Fibroblast of peridontal ligament (primary cell): ENCODE measurements around the gene LIMK2.
"Not testable (repeated sequence)": the region's sequence is repeated elsewhere in the genome, so short reads cannot be mapped to it uniquely, and the experiment has no call there.

Experiments
- DNase-seq: peaks from one replicate; pipeline ENCODE4 v3.0.0-alpha.2; 2010; ENCODE audit errors: extremely low read depth

LIMK2 gene

DNA sequence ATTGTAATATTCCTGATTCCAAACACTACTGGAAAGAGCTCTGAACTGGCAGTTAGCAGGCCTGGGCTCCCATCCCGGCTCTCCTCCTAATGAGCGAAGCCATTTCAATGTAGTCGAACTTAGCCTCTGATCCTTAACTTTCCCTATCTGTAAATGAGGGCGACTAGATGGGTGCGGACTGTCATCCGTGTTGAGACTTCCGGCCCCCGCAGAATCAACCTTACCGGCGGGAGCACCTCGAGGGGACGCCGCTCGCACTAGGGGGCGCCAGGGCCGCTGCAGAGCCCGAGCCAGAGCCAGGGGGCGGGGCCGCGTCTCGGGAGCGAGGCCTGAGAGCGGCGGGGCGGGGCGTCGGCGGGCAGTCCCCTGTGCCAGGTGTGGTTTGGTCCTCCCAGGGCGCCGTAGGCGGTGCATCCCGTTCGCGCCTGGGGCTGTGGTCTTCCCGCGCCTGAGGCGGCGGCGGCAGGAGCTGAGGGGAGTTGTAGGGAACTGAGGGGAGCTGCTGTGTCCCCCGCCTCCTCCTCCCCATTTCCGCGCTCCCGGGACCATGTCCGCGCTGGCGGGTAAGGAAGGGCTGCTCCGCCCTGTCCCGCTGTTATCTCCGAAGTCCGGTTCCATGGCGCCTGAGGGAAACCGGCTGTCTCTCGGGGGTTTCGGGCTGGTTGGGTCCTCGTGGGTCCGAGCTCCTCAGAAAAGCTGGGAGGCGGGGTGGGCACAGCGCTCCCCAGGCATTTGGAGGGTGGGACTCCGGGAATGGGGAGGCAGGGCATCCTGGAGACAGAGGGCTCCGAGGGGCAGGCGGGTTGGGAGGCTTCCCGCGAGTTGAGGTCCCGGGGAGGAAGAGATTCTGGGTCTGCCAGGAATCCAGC lies at the start of gene LIMK2:
Gene LIMK2, plus strand, starts transcription at position 437 of the 869 bp plus-strand sequence. Its CDS starts 111 bp downstream, at position 548.
- peak; percentile 62 for DNase-seq

DNA sequence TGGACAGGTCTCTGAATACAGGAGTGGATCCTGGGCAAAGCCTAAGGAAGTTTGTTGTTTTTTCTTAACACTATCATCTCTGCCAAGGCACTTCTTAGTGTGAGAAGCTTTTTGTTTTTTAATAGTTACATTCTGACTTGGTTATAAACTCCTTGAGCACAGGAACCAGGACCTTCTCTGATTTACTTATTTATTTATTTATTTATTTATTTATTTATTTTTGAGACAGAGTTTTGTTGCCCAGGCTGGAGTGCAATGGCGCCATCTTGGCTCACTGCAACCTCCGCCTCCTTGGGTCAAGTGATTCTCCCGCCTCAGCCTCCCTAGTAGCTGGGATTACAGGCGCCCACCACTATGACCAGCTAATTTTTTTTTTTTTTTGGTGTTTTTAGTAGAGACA lies 41.1 kb upstream of the LIMK2 start:
- no peak for DNase-seq

DNA sequence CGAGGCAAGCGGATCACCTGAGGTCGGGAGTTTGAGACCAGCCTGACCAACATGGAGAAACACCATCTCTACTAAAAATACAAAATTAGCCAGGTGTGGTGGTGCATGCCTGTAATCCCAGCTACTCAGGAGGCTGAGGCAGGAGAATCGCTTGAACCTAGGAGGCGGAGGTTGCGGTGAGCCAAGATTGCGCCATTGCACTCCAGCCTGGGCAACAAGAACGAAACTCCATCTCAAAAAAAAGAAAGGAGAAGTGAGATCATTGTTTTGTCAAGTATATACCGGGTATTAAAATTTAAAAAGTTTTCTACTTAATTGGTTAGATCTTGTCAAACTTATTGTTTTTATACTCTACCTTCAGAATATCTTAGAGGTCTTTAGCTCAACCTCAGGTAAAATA lies 40.4 kb upstream of the LIMK2 start:
- not testable (repeated sequence) for DNase-seq

DNA sequence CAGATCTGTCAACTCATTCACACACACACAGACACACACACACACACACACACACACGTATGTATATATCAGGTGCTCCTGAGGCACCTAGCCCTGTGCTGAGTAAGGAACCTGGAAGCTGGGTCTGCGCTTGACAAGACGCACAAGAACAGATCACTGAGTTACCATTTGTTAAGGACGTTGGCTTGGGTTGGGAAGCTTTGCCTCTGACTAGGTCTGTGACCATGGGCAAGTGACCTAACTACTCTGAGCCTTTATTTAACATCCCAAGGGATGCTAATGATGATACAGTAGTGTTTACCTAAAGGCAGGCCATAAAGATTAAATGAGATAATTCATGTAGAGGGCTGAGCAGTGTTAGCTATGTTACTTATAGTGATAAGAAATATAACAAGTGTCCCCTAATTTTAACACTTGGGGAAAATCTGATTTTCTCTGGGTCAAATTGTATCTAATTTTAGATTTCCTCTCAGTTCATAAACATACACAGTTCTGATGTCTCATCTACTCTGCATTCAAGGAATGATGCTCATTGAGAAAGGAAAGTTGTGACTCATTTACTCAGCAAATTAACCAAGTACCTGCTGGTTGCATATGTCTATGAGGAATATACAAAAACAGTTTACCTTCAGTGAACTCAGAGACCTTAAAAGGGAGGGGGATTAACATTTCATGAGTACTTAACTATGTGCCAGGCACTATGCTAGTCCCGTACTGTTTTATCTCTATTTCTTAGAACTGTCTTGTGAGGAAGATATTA lies 38.5 kb upstream of the LIMK2 start:
- peak; percentile 90 for DNase-seq

DNA sequence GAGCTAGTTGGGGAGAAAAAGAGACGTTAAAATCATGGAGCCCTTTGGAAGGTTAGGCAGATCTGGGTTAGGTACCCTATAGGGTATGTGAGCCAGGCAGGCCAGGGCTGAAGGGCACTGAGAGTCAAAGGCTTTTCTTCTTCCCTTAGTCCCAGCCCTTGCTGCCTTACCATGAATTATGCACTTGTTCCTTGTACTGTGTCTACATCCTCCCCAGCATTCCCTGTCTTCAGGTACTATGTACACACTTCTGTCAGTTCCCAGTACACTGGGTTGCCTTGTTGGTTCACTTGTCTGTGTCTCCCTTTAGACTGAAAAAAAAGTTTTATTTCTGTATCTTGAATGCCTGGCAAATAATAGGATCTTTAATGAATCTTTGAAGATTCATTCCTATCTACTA lies 35.2 kb upstream of the LIMK2 start:
- no peak for DNase-seq

DNA sequence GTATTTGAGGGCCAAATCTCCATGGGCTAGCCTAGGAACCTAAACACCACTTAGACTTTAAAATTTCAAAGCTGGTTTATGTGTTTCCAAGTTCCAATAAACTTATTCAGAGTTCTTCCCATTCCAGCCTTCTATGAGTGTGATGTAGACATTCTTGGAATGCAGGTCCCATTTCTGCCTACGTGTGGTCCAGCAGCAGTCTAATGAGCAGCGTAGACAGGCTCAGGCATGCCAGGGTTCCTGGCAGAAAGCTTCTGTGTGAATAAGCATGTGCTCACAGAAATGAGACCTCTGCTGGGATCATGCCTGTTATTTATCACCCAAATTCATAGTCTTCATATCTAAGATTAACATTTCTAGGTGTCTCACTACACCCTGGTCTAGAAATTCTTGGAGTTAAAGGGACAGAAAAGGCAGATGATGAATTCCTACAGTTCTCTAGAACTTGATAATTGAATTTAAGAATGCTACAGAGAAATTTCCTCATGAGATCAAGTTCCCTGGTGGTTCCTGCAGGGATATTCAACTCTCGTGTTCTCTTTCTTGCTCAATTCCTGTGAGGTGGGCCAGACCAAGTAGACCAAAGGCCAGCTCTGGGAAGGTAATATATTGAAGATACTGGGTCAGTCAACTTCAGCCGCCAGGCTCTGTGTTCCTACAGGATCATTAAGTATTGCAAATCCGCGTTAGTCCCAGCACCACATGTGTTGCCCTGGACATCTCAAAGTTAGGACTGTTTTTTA lies 34.5 kb upstream of the LIMK2 start:
- DNase-seq: peak; percentile 94

DNA sequence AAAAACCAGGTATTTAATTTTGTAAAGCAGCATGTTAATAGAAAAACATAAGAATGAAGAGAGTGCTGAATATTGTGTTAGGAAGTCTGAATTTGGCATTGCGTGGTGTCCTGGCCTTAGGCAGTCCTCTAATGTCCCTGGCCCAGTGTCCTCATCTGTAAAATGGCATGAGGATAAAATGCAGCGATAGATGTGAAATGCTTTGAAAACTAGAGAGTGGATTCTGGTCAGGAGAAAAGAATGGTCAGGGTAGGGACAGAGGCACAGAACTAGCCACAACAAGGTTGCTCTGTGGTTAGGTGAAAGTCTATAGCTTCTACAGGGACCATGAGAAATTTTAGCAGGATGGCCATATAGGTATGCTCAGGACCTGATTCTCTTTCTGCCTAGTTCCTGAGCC lies 33.2 kb upstream of the LIMK2 start:
- no peak for DNase-seq

DNA sequence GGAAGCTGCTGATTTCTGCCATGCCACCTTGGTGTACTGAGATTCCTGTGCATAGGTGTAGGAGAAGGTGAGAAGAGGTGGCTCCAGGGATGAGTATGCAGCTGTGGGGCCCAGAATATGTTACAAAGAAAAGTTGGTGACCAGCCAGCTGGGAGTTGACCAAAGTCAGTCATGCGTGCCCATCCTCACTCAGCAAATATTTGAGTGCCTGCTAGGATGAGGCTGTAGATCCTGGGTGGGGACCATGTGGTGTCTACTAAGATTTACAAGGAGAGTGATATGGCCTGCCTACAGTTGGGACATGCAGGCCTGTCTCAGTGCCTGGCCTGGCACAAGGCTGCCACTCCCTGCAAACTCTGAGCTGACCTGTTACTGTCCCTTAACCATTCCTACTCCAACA lies 32.8 kb upstream of the LIMK2 start:
- DNase-seq: peak; percentile 73

DNA sequence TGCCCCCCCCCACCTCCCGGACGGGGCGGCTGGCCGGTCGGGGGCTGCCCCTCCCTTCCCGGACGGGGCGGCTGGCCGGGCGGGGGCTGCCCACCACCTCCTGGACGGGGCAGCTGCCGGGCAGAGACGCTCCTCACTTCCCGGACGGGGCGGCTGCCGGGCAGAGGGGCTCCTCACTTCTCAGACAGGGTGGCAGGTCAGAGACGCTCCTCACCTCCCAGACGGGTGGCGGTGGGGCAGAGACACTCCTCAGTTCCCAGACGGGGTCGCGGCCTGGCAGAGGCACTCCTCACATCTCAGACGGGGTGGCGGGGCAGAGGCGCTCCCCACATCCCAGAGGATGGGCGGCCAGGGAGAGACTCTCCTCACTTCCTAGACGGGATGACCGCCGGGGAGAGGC lies 28.1 kb upstream of the LIMK2 start:
- DNase-seq: no peak

DNA sequence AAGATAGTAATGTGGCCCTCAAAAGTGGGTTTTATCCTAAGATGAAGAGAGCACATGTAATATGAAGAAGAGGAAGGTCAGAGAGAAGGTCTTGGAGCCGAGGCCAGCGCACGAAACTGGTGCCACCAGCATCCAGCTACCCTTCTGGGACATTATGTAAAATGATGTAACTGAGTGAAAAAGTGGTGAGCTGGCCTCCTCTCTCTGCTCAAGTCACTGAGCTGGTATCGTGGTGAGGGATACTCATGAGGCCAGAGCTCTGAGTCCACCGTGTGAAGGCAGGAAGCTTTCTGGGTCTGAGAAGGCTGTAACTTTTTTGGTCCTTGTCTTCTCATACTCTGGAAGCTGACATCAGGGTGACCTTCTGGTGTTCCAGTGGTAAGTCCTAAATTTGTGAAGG lies 27.0 kb upstream of the LIMK2 start:
- DNase-seq: peak; percentile 39

DNA sequence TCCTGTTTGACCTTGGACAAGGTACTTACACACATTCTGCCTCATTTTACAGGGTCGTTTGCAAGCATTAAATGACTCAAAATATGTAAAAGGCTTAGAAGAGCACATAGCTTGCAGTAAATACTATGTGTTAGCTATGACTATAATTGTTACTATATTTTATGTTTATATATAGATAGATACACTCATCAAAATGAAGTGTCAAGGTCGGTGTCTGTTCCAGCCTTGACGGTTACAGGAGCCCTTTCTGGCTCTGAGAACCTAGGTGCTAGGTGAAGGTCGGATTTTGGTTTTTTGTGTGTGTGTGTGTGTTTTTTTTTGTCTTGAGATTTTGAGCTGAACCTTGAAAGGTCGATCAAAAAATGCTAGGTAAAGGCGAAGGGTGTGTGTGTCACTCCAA lies 24.5 kb upstream of the LIMK2 start:
- DNase-seq: no peak

DNA sequence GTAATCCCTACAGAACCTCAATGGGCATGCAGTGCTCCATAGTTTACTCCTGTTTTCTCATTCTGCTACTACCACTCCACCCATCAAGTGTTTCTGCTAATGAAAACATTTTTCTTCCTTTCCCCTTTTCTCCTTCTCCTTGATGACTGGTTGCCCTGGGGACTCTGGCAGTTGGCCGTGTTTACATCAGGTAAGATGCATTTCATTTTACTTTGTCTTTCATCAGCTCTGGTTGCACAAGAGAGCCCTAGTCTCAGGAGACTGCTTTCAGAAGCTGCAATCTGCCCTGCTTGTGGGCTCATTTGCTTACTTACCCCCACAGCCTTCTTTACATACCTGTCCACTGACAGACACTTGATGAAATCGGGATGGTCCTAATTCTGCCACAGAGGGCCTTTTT lies 19.6 kb upstream of the LIMK2 start:
- peak; percentile 58 for DNase-seq

DNA sequence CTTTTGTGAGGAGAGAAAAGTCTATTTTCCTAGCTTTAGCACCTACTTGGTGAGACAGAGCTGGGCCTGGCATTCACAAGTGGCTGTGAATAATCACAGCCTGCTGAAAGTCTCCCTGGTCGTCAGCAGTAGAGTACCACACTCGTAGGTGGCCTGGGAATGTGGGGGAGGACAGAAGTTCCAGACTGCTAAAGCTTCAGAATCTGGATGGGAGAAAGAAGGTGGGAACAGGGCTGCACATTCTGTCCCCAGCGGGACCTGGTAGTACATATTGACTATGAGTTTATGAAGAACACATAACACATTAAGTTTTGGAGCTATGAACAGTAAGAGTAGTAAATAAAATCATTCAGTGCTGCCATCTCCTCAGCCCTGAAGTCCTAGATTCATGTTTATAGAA lies 19.0 kb upstream of the LIMK2 start:
- no peak for DNase-seq

DNA sequence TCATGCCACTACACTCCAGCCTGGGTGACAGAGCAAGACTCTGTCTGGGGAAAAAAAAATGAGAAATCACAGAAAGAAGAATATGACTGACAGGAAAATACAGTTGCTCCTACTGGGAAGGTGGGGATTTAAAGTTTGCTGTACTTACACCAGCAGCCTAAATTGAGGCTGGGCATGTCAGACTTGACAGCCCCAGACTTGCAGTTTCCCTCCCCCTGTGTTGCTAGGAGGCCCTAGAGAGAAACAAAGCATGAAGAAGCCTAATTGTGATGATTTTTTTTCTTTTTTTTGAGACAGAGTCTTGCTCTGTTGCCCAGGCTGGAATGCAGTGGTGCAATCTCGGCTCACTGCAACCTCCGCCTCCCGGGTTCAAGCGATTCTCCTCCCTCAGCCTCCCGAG lies 17.4 kb upstream of the LIMK2 start:
- DNase-seq: not testable (repeated sequence)

DNA sequence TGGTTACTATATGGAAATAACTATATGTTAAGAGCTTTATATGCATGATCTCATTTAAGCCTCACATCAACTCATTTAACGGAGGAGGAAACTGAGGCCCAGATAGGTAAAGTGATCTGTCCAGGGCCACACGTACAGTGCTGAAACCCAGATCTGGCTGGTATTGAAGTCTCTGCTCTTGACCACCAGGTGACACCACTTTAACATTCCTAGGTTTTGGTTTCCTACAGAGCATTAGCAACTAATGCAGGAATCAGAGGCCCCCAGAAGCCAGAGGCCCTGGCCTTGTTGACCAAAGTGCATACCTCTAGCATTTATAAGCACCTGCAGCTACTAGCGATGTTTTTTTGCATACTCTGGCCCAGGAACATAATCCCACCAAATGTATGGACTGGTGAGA lies 12.9 kb upstream of the LIMK2 start:
- DNase-seq: no peak

DNA sequence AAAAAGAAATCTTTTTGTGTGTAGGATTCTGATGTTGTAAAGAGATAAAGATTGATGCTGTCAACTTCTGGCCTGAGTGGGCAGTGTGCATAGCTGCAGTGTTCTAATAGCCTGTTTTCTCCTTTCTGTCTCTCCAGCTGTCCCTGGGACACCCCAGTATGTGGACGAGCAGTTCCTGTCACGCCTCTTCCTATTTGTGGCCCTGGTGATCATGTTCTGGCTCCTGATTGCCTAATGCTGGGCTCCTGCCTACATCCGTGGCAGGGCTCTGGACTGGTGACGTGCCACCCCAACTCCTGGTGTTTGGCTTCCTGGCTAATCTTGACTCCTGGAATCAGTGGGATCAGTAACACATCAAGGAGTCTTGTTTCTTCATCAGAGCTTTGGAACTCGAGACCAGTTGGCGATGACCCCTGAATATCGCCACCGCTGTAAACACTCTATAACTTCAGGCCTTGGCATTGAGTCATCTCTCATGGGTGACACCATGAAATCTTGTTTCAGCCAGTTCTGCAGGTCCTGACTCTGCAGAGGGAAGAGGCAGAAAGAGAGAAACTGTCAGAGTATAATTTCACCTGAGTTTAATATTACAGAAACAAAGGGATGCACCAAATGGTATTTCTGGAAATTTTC lies 7.6 kb upstream of the LIMK2 start:
- not testable (repeated sequence) for DNase-seq

DNA sequence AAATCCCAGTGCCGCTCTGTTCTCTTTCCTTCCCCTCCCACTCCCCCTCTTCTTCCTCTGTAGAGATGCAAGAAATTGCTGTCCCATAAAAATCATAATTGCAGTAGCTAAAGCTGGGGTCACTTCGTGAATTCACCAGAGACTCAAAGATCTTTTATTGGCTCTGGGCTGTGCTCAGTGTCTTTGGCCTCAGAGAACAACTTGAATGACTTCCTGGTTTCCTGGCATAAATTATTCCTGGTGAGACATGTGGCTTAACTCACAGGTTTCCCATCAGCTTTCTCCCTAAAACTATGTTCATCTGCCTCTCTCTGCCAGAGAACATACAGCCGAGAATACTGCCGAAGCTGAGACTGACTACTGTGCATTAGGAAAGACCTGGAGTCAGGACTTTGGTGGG lies 7.0 kb upstream of the LIMK2 start:
- not testable (repeated sequence) for DNase-seq

DNA sequence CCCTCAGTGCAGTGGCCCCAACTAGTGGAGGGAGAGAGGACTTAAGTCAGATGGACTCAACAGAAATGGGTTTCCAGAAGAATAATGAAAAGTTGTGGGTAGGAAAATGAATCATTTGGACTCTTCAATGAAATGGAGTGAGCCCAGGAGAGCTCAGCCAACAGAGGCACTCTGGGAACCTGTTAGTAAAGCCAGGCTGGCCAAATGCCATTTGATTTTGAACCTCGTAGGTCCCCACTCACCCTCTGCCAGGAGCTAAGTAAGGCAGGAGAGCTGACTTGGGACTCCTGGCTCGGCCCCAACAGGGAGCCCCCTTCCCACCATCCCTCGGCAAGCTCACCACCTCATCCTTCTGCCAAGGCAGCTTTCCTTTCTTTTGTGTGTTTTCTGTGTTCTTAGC lies 5.6 kb upstream of the LIMK2 start:
- DNase-seq: not testable (repeated sequence)

DNA sequence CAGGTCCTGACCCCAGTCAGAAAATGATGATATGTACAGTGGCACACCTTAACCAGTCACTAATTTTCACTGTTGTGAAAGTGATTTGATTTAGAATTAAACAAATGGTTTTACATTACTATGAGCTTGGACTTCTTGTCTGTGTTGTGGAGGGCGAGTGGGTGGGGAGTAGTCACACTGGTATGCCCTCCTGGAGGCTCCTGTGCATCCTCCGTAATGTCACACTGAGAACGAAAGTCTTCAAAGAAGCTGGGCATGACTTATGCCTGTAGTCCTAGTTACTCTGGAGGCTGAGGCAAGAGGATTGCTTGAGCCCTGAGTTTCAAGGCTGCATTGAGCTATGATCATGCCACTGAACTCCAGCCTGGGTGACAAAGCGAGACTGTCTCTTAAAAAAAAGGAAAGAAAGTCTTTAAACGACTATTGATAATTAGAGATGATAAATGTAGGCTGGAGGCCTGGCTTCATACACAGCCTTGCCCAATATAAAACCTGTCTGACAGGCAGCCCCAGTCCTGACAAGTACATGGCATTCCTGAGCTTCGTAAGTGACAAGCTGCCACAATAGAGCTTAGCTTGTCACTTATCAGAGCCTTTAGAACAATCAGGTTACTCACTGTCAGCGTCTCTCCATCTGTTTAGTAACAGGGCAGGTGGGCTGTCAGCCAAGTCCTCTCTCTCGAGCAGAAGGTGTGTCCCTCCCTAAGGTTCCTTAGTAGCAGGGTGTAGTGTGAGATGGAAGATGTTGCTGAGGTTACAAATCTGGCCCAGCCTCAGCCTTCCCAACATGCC lies 5.0 kb upstream of the LIMK2 start:
- no peak for DNase-seq

DNA sequence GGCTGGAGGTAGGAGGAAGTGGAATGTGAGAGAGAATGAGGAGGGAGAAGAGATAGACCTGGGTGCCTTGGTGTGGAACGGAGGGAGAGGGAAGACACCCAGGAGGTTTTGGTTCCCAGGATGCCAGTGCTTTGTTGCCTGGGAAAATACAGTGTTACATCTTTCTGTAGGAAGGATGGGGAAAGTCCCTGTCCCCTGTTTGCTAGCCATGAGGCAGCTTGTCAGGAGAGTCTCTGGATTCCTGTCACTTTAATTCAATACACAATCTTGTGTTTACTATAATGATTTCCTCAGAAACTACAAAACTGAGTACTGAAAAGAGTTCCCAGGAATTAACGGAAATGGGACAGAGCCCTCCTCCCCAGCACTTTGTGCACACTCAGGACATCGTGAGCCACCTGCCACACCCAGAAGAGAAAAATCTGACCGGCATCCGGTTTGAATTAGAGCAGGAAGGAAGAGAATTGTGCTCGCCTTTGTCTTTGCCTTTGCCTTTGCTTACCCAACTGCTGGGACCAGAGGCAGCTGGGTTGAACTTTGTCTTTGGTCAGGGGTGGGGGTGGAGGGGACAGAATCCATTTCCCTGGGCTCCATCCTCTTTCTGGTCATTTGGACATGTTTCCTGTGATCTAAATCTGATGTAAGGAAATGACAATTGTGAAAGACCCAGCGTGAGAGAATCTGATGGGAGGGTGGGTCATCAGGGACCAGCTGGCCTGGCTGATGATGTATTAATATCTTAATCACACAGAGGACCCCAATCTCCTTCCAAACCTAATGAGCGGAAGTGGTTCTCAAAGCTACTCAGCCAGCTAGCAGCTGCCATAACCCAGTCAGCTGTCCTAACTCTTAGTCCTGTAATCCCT lies 1.3 kb upstream of the LIMK2 start:
- DNase-seq: no peak
